Stimulated activated CD4-positive, alpha-beta T cell treated with anti-CD3 and anti-CD28 coated beads, Interleukin-1b, Interleukin-23, amount 100 ng/mL, for 48 hours (primary cell): ENCODE data around the gene TTBK1.

Experiments
- DNase-seq: peaks from one replicate; pipeline ENCODE4 v3.0.0-alpha.2; 2020

The TTBK1 gene

DNA sequence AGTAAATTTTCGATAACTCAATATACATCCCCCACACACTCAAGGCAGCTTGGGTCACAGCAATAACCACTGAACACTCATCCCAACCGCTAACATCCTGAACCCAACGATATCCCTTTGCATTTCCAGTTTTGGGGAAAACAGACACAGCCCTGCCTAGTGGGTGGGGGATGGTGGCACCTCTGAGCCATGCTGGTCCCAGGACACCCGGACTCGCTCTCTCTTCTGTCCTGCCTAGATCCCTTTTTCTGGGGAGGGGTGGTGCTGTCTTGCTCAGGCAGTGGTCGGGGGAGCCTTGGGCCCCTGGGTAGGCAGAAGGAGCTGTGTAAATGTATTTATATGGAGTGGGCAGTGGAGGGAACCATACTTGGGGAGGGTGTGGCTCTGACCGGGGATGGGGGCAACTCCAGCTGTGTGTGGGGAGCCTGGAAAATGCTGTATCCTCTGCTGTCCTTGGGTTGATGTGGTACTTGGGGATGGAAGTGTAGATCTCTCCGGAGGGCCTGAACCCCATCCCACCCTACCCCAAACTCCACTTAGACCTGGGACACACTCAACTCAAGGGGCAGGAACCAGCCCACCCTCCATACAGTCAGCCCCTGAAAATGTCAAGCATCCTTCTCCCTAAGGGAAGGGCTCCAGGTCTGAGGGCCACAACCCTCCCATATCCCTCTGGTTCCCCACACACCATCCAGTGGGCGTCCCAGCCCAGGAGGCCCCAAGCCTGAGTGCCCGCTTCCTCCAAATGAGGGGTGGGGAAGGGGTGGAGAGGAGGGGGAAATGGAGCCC, 31.0 kb downstream of the TTBK1 start:
- no peak for DNase-seq

DNA sequence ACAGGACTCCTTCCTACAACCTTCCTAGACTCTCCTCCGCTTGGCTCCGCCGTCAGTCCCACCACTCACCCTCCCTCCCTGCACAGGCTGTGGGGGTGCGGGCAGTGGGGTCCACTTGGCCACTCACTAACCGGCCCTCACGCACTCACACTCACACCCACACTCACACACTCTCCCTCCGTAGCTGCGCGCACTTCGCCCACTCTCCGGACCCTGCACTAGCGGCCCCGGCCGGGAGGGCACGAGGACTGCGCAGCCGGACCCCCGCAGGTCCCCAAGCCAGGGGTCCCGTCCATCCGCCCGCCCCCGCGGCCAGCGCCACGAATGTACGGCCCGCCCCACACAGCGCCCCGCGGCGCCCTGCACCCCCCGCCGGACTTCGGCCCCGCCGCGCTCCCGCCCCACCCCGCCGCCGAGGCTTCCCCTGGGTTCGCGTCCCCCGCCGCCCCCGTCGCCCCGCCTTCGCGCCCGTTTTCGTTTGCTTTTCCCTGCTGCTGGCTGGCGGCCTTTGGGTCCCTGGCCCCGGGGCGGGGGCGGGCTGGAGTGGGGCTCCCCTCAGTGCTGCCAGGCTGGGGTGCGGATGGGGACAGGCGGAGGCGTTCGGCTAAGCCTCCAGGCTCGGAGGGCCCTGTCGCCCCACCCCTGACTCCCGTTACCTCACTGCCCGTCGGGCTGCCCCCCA, 31.8 kb downstream of the TTBK1 start:
- DNase-seq: no peak

DNA sequence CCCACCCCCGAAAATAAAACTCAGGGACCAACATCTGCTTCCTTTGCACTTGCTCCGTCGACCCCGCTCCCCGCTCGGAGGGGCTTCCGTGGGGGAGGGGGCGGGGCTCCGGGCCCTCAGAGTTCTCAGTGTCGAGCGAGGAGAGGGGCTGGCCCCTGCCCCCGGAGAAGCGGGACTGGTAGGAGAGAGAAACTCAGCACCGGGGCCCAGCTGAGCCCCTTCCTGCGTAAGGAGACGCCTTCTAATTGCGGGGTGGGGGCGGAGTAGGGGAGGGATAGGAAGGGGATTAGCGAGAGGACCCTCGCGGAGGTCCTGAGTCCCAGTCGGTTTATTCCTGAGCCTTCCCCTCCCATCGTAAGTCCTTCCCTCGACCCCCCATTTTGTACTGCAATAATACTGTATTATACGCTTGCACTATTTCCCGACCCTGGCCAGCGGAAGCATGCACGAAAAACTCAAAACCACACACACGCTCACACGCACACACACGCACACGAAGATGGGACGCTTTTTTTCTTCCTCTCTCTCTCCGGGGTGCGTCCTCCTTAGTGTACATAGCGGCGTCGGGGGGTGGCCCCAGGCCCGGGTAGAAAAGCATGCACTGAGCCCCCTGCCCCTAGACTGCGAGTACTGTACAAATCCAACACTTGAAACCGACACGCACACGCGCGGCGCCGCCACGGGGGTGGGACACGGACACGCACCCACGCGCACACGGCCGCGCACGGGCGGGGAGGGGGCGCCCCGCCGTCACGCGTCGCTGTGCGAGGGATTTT, 32.7 kb downstream of the TTBK1 start:
- DNase-seq: no peak

DNA sequence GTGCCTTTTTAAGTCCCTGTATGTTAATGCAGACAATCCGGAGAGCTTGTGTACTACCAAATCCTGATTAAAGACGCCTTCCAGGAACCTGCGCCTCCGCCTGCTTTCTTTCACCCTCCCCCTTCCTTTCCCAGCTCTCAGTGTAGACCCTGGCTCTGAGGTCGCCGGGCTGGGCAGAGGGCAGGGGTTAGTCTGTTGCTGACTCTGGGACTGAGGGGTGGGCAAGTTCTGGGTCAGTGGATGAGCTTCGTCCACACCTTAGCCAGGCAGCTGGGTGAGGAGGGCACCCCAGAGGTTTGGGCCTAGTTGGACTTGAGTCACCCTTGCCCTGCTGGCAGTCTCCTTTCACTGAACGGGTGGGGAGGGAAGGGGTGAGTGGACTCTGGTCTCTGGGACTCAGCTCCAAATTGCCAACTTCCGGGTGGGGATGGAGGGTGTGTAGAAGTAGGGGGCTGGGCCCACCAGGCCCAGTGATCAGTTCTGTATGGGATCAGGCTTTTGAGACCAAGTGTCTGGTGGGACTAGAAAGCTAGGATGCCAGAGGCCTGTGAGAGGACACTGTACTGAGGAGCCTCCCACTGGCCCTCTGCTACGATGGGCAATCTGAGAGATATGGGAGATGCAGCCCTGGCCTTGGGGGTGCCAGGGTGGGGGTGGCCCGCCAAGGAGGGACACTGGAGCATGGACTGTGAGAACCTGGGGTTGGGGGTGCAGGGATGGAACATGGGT, 33.5 kb downstream of the TTBK1 start:
- DNase-seq: no peak

DNA sequence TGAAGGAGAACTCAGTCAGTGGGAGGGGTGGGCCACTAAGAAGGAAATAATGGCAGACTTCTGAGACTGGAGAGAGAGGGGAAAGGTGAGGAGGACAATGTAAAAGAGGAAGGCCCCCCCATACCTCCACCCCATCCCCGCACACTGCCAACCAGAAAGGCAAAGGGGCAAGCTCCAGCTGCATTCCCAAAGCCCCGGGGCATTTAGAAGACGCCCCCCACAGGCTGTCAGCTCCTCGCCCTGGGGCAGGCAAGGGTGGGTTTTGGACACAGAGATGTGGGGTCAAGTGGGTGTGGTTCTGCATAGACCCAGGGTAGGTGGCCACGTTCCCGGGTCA, 34.0 kb downstream of the TTBK1 start:
- no peak for DNase-seq

DNA sequence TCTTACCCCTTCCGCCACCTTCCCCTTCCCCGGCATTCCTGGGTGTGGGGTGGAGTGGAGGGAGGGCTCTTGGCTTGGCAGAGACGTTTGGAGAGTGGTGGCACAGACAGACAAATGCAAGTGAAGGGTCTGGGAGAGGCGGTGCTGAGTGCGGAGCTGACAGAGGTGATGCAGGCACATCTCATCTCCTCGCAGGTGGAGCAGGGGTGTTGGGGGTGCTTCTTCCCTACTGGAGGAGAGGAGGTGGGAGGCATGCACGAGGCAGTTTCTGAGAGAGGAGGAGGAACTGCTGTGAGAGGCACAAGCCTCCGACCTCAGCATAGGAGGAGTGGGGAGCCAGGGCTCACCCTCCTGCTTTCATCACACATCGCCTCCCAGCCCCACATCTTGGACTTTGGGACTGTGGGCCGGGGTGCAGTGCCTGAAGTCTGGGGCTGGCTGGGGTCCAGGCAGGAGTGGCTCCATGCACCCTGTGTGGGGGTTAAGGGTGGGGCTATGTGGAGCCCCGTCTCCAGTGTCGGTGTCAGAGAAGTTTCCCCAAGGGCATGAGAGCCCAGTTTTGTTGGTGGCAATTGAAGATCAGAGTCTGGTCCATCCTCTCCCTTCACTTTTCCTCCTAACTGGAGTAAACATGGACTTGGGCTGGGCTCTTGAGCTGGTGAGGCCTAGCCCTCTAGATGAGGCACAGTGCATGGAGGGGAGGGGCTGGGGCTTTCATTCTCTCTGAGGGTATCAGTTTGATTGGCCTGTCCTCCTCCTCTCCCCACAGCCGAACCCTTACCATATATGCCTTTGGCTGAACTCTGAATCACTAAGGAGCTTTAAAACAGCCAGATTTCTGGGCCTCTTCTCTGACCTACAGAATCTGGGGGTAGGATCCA, 34.6 kb downstream of the TTBK1 start:
- no peak for DNase-seq

DNA sequence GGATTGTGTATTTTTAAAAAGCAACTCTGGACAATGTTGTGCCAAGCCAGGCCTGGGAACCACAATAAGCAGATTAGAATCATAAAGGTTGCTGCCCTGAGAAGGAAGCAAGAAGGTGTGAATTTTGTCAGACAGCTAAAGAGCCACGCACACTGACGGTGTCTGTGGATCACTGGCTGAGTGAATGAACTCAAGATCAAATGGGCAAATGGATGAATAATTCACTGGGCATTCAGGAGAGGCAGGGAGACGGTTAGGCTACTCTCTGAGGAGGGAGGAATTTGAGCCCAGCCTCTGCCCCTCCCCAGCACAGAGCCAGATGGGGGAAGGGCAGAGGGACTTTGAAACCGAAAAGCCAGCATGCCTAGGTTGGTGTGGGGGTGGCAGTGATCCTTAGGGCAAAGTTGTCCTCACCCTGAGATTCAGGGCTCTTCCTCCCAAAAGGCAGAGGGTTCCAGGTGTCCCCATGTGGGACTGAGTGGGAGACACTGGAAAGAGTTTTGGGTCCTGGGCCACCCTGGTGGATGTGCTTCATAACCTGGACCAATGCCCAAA, 35.3 kb downstream of the TTBK1 start:
- no peak for DNase-seq

DNA sequence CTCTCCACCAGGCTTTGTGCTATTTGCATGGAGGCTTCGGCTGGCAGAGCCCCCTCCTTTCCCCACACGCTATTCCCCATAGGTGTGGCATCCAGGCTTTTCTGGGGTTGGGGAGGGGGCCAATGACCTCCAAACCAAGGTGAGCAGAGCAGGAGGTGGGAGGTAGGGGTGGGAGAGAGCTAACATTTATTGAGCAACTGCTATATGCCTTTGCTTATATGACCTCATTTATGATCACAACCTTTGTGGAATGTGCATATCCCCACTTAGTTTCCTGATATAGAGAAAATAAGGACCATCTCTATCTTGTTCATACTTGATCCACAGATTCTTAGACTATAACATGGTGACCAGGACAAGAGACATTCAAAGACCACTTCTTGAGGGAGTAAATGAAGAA, 37.0 kb downstream of the TTBK1 start:
- no peak for DNase-seq

DNA sequence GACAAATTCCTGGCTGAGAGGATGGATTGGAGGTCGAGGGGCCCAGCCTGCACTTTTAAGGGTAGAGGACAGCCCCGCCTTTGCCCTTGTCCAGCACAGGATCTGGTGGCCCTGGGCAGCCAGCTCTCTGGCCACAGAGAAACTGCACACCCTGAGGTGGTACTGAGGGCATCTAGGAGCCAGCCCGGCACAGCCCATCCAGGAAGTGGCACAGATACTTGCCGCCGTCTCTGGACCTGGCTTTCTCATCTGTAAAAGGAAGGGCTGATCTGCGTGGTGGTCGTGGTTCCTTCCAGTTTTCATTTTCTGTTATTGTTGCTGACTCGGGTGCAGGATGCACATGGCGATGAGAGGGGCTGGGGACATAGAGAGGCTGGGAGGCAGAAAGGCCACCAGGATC, 38.8 kb downstream of the TTBK1 start:
- DNase-seq: no peak

DNA sequence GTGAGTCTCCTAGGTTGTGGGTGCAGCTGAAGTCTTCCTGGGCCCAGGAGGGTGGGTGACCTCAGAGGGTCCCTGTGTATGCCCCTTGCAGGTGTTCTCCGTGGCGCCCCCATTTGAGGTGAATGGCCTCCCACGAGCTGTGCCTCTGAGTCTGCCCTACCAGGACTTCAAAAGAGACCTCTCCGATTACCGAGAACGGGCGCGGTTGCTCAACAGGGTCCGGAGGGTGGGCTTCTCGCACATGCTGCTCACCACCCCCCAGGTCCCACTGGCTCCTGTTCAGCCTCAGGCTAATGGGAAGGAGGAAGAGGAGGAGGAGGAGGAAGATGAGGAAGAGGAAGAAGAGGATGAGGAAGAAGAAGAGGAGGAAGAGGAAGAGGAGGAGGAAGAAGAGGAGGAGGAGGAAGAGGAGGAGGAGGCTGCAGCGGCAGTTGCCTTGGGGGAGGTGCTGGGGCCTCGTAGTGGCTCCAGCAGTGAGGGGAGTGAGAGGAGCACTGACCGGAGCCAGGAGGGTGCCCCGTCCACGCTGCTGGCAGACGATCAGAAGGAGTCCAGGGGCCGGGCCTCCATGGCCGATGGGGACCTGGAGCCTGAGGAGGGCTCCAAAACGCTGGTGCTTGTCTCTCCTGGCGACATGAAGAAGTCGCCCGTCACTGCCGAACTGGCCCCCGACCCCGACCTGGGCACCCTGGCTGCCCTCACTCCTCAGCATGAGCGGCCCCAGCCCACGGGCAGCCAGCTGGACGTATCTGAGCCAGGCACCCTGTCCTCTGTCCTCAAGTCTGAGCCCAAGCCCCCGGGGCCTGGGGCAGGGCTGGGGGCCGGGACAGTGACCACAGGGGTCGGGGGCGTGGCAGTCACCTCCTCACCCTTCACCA, 39.6 kb downstream of the TTBK1 start:
- DNase-seq: no peak

DNA sequence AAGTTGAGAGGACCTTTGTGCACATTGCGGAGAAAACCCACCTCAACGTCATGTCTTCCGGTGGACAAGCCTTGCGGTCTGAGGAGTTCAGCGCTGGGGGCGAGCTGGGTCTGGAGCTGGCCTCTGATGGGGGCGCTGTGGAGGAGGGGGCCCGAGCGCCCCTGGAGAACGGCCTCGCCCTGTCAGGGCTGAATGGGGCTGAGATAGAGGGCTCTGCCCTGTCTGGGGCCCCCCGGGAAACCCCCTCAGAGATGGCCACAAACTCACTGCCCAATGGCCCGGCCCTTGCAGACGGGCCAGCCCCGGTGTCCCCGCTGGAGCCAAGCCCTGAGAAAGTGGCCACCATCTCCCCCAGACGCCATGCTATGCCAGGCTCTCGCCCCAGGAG, 40.2 kb downstream of the TTBK1 start:
- DNase-seq: no peak

DNA sequence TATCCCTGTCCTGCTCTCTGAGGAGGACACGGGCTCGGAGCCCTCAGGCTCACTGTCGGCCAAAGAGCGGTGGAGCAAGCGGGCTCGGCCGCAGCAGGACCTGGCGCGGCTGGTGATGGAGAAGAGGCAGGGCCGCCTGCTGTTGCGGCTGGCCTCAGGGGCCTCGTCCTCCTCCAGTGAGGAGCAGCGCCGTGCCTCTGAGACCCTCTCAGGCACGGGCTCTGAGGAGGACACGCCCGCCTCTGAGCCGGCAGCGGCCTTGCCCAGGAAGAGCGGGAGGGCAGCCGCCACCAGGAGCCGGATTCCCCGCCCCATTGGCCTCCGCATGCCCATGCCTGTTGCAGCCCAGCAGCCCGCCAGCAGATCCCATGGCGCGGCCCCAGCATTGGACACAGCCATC, 40.6 kb downstream of the TTBK1 start:
- DNase-seq: no peak

DNA sequence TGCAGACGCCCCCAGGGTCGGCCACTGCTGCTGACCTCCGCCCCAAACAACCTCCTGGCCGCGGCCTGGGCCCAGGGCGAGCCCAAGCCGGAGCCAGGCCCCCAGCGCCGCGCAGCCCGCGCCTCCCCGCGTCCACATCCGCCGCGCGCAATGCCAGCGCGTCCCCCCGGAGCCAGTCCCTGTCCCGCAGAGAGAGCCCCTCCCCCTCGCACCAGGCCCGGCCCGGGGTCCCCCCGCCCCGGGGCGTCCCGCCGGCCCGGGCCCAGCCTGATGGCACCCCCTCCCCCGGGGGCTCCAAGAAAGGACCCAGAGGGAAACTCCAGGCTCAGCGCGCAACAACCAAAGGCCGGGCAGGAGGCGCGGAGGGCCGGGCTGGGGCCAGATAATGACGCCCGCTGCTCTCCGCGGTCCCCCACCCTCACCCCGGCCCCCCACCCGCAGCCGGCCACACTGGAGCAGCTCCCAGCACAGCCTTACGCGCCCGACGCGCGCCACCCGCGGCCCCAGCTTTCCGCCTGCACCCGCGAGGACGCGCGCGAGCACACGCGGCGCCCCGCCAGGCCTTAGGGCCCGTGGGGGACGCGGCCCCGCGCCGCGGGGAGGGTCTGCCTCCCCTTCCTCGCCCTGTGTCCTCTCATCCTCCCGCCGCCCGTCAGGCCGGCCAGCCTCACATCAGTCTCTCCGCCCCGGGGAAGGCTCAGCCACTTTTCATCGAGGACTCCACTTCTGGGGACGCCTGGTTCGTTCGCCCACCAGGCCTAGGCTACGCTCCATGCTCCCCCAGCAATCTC, 41.9 kb downstream of the TTBK1 start:
- no peak for DNase-seq

DNA sequence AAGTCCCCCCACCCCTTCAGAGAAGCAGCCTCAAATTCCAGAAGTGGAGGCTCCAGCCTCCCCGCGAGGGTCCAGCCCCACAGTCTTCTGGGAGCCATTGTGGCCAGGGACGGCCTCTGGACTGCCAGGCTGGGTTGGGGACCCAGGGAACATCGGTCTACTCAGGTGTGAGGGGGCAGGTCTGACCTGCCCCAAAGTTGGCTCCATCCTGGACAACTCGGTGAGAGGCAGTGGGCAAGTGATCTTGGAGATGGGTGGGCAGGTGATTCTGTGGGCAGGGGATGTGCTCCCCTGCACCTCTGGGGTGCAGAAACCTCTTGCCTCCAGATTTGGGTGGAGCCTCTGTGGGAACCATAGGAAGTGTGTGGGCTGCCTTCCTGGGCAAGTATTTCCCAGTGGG, 42.6 kb downstream of the TTBK1 start:
- no peak for DNase-seq

DNA sequence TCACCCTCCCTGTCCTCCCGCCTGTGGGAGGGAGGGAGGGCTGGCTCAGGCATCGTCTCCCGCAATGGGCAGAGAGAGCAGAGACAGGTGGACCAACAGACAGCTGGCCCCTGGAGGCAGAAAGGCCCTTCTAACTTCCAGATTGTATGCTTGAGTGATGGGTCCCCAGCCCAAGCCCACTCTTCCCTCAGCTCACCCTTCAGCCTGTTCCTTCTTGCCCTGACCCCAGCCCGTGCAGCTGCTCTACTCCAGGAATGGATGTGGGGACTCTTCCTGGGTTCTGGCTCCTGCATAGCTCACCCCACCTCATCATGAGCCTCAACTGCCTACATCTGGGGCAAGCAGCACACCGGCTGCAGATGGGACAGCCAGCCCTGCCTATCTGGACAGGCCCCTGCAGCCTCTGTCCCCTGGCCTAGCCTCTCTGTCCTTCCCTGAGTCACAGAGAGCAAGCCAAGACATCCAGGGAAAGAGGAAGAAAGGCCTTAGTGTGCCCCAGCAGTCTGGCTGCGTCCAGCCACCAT, 43.2 kb downstream of the TTBK1 start:
- DNase-seq: no peak

DNA sequence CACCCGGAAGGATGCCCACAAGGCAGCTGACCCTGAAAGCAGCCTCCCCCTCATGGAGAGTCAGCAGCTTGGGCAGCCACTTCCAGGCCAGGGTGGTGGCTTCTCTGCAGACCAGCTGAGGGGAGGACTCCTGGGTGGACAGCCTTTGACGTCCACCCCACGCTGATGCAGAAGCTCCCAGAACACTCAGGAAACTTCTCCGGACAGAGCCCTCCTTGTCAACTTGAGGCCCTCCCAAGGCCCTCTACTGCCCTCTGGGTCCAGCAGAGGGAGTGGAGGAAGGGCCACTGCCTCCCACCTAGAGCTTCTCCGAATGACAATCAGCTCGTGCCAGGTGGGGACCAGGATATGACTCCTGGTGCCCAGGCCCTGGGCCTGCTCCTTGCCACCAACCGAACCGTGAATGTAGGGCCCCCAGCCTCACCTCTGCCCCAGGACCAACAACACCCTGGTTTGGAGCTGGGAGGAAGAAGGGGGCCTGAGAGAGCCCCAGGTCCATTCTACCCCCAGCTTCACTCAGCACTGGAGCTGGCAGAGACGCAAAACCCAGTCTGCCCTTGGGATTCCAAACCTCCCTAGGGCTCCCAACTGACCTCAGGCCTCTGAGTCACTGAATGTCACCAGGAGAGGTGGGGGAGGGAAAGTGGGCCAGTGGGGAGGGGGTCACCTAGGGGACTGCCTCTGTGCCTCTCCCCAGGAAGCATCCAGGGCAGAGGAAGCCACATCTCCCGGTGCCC, 43.9 kb downstream of the TTBK1 start:
- DNase-seq: no peak

DNA sequence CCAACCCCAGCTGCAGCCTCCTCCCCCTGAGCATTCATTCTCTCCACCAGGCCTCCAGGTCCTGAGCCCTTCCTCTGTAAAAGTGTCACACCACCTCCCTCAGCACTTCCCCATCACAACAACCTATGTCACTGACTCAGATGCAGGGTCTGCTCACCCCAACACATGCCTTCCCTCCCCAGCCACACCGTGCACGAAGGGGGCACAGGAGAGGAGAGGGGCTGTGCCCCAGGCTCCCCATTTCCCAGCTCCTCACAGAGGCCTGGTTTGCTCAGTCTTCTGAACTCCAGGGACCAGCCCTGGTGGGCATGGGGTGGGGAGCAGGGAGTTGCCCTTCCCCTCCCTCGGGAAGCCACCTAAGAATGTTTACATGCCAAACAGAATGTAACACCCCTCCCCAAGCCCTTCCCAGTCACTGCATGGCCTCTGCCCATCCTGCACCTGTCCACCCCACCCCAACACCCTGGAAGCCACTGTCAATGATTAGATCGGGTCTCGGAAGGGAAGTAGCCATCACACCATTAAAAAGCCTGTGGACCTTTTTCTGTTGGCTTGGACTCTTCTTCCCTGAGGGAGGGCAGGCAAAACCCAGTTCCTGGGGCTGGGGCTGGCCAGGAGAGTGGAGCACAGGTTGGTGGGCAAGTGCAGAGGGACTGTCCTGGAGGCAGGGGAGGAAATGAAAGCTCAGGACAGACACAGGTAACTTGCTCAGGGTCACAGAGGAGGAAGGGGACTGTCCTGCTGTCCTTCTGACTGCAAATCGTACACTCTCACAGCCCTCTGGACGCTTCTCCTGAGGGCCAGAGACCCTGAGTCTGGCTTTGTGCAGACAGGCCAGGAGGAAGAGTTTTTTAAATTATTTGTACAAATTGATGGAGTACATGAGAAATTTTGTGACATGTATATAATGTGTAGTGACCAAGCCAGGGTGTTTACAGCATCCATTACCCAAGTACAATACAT, 44.7 kb downstream of the TTBK1 start:
- DNase-seq: no peak

DNA sequence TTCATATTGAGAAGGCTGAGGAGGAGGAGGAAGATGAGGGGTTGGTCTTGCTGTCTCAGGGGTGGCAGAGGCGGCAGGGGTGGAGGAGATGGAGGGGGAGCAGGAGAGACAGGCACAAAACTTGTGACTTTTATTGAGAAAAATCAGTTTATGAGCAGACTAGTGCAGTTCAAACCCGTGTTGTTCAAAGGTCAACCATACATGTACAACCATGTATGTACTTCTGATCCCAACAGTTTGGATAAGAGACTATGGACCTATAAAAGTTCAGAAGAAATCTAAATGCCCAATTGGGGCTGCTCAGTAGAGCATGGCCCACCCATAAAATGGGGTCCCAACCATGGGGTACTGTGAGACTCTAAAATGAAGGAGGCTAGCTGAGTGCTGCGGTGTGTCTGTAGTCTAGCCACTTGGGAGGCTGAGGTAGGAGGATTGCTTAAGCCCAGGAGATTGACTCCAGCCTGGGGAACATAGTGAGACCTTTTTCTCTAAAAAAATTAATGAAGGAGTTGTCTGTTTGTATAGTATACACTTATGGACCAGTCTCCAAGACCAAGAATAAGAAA, 47.1 kb downstream of the TTBK1 start:
- no peak for DNase-seq
